Spleen (tissue), 11 donors: ENCODE measurements around the gene CCNI2. TPM values are rescaled to one million over a fixed set of nuclear protein-coding genes. Genes with fewer than 3 reads are reported as not detected.

Experiments
- DNase-seq: peaks from one replicate; pipeline ENCODE4 v3.0.0-alpha.2; 2020
- H3K27ac ChIP-seq, 8 donors: fragments of 200-600 bp; sonication (generic) in 7 of 8; 1 replicate in 4 of 8; 2 replicates in 4 of 8; pipeline versions ENCODE4 v1.5.0 to v1.8.0; 2016 to 2021; ENCODE audit warnings: inconsistent platforms in 4 of 8, mild to moderate bottlenecking in 4 of 8, moderate library complexity in 1 of 8
- H3K27me3 ChIP-seq, 7 donors: fragments of 200-600 bp; sonication (generic) in 6 of 7; replicated peaks in 1 of 7; 1 replicate in 4 of 7; 2 replicates in 3 of 7; pipeline versions ENCODE4 v1.5.0 to v1.8.0; 2016 to 2021; ENCODE audit warnings: inconsistent platforms in 3 of 7, mild to moderate bottlenecking in 1 of 7
- H3K36me3 ChIP-seq, 6 donors: fragments of 200-600 bp; sonication (generic) in 5 of 6; 1 replicate in 4 of 6; 2 replicates in 2 of 6; pipeline versions ENCODE4 v1.5.0 to v1.8.0; 2016 to 2021; ENCODE audit warnings: inconsistent platforms in 2 of 6
- H3K4me1 ChIP-seq, 6 donors: fragments of 200-600 bp; sonication (generic) in 5 of 6; 1 replicate in 3 of 6; 2 replicates in 3 of 6; pipeline versions ENCODE4 v1.5.0 to v1.8.0; 2016 to 2021; ENCODE audit warnings: inconsistent platforms in 3 of 6
- H3K4me3 ChIP-seq, 8 donors: fragments of 200-600 bp; sonication (generic) in 7 of 8; 1 replicate in 4 of 8; 2 replicates in 4 of 8; pipeline versions ENCODE4 v1.5.0 to v1.8.0; 2016 to 2021; ENCODE audit warnings: inconsistent platforms in 4 of 8, mild to moderate bottlenecking in 4 of 8, moderate library complexity in 2 of 8
- H3K9me3 ChIP-seq, 8 donors: fragments of 200-600 bp; sonication (generic) in 7 of 8; 1 replicate in 4 of 8; 2 replicates in 4 of 8; pipeline versions ENCODE4 v1.5.0 to v1.8.0; 2016 to 2021; ENCODE audit warnings: inconsistent platforms in 4 of 8
- CTCF ChIP-seq, 11 experiments: fragments of 200-600 bp in 7 of 11; fragments of 450-650 bp in 4 of 11; sonication (generic) in 4 of 11; IDR thresholded peaks in 8 of 11; conservative IDR thresholded peaks in 3 of 11; 1 replicate in 7 of 11; 2 replicates in 4 of 11; pipeline versions ENCODE4 v1.4.0 to v1.8.0; 2016 to 2021; ENCODE audit warnings: antibody characterized with exemption in 11 of 11, inconsistent platforms in 4 of 11, mild to moderate bottlenecking in 1 of 11
- POLR2A ChIP-seq, 3 donors: fragments of 450-650 bp; IDR thresholded peaks; one replicate each; pipeline ENCODE4 v1.5.1; 2017; ENCODE audit warnings: antibody characterized with exemption in 3 of 3, mild to moderate bottlenecking in 1 of 3
- POLR2AphosphoS5 ChIP-seq, 3 donors: sonication (generic); formaldehyde crosslinking; IDR thresholded peaks; one replicate each; pipeline ENCODE4 v1.5.1; 2017; ENCODE audit warnings: antibody characterized with exemption in 3 of 3
- WGBS, 5 donors: extraction: QIAGEN DNeasy Blood & Tissue Kit in 3 of 5; methylation state at CpG; one replicate each; pipeline versions ENCODE4 v1.1.5 to v1.1.7; 2013 to 2018; 5-methylcytosine and 5-hydroxymethylcytosine counted together
- intact Hi-C: fragments of 100-400 bp; cut with DNase I; formaldehyde crosslinking; loops from one replicate; pipeline ENCODE4 v1.15.0; 2023; ENCODE audit warnings: low total_unique reads
- polyA plus RNA-seq, 3 donors: library from polyadenylated mRNA; stranded (reverse); fragments of 200-250 nt; gene quantifications; one replicate each; pipeline ENCODE4 v1.2.1, GENCODE V29; 2013
- total RNA-seq, 7 donors: library from RNA; depleted of rRNA in 3 of 7; stranded (reverse); fragments of >200 nt in 3 of 7; fragmentation: NEBNext Ultra II Directional in 4 of 7; extraction: Animal tissue kit (Norgen Biotek cat#: 25700) in 4 of 7; gene quantifications; one replicate each; pipeline versions ENCODE4 v1.1.0 to v1.2.1, GENCODE V29; 2016 to 2021
- donor health status: healthy with polysubstance abuse.
- donor health status: DM: no; HTN: no; CAD: no; lungs with moderate emphysema.
- donor health status: DM: no; HTN: no; CAD: no.
- donor health status: Bipolar disorder and iron deficiency.
- donor health status: healthy.
- donor health status: DM: no; HTN: no; CAD: no.
- donor health status: DM: yes; HTN: yes; CAD: no.

The CCNI2 gene
- total and polyA plus RNA-seq, 10 donors = 0.19 to 5.2 (median 0.98) TPM

- H3K27me3 ChIP-seq = peaks cover 0 to 38% (median 11%) of the 10 kb centered on the region in 7 donors
- no peaks in the 10 kb centered on the region for H3K9me3 ChIP-seq
- peaks cover 4 to 62% (median 31%) of the 10 kb centered on the region in 6 donors for H3K4me1 ChIP-seq
- TF ChIP-seq CTCF (IDR thresholded peaks at IDR 0.05 in 8 of 11, conservative IDR thresholded peaks at IDR 0.05 in 3 of 11) = no peak
- TF ChIP-seq POLR2AphosphoS5 (IDR thresholded peaks at IDR 0.05) = no peak
- no peak for TF ChIP-seq POLR2A (IDR thresholded peaks at IDR 0.05)
- intact Hi-C loops = no loop called here
- no peaks in the 10 kb centered on the region for H3K36me3 ChIP-seq
- 85 to 97% (median 95%) methylated on average over 5 of the region's 5 CpGs for WGBS, 5 donors
- DNase-seq = no peak
- H3K4me3 ChIP-seq = no peak overlapping the region
- H3K27ac ChIP-seq = no peak overlapping the region
Observed at GRCh38 chr5:132774896-132775295, 27.7 kb downstream of the CCNI2 start.

DNA sequence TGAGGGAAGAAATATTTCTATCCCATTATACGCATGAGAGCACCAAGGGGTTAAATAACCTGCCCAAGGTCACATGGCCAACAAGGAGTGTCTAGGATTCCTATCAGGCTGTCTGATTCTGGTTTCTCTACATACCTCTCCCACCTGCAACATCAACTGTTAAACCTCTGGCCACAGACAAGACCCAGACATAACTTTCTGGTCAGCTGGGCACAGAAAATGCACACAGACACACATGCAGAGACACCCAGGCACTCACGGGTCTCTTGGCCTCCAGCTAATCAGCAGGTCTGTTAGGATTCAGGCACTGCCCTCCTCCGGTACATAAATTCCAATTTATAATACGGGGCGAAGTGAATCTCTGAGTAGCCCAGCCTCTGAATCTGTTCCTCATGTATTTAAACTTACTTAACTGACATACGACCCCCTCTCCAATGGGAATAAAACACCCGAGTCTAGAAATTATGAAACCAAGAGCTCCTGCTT is 28.3 kb downstream of the CCNI2 start:
- no peak for DNase-seq
- no peak for TF ChIP-seq POLR2AphosphoS5 (IDR thresholded peaks at IDR 0.05)
- no peak for TF ChIP-seq CTCF (IDR thresholded peaks at IDR 0.05 in 8 of 11, conservative IDR thresholded peaks at IDR 0.05 in 3 of 11)
- no peak for TF ChIP-seq POLR2A (IDR thresholded peaks at IDR 0.05)
- 71 to 84% (median 77%) methylated on average over 7 of the region's 7 CpGs for WGBS, 5 donors
- no peak overlapping the region for H3K27ac ChIP-seq
- peaks cover 1 to 58% (median 31%) of the 10 kb centered on the region in 6 donors for H3K4me1 ChIP-seq
- H3K4me3 ChIP-seq = peak overlapping the region in 3 of 8 donors; percentile 73 to 94 (median 79)
- H3K9me3 ChIP-seq = no peaks in the 10 kb centered on the region
- H3K27me3 ChIP-seq = peaks cover 0 to 41% (median 11%) of the 10 kb centered on the region in 7 donors
- no peaks in the 10 kb centered on the region for H3K36me3 ChIP-seq
- intact Hi-C loops = no loop called here

GRCh38 chr5:132776131-132776937 is 29.1 kb downstream of the CCNI2 start:
- WGBS, 5 donors = 6 to 24% (median 16%) methylated on average over 21 to 39 of the region's 39 CpGs
- no peaks in the 10 kb centered on the region for H3K36me3 ChIP-seq
- DNase-seq = no peak
- TF ChIP-seq POLR2AphosphoS5 (IDR thresholded peaks at IDR 0.05) (no peak), POLR2A (IDR thresholded peaks at IDR 0.05) (no peak), CTCF (IDR thresholded peaks at IDR 0.05 in 8 of 11, conservative IDR thresholded peaks at IDR 0.05 in 3 of 11) (no peak)
- peaks cover 0 to 51% (median 31%) of the 10 kb centered on the region in 6 donors for H3K4me1 ChIP-seq
- no peaks in the 10 kb centered on the region for H3K9me3 ChIP-seq
- intact Hi-C loops = no loop called here
- H3K4me3 ChIP-seq = peak overlapping the region; percentile 50 to 94 (median 72)
- H3K27ac ChIP-seq = peak overlapping the region in 7 of 8 donors; percentile 49 to 82 (median 71)
- peaks cover 0 to 41% (median 11%) of the 10 kb centered on the region in 7 donors for H3K27me3 ChIP-seq

DNA sequence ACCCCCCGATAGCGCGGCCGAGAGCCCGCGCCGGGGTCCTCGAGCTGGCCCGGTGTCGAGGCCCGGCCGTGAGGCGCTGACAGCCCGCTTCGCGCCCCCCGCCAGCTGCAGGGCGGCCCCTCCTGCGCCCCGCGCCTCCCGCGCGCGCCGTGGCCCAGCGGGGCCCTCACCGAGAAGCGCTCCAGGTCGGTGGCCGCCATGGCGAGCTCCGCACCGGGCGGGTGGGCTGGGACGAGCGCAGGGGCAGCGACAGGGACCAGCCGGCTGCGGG is 29.6 kb downstream of the CCNI2 start:
- H3K4me1 ChIP-seq = peaks cover 0 to 46% (median 32%) of the 10 kb centered on the region in 6 donors
- H3K27me3 ChIP-seq = peaks cover 0 to 43% (median 11%) of the 10 kb centered on the region in 7 donors
- TF ChIP-seq POLR2A (IDR thresholded peaks at IDR 0.05) = no peak
- TF ChIP-seq POLR2AphosphoS5 (IDR thresholded peaks at IDR 0.05) = no peak
- TF ChIP-seq CTCF (IDR thresholded peaks at IDR 0.05 in 8 of 11, conservative IDR thresholded peaks at IDR 0.05 in 3 of 11) = no peak
- intact Hi-C loops = no loop called here
- no peak for DNase-seq
- peak overlapping the region in 7 of 8 donors; percentile 49 to 82 (median 71) for H3K27ac ChIP-seq
- no peaks in the 10 kb centered on the region for H3K9me3 ChIP-seq
- 0 to 1% (median 1%) methylated on average over 11 to 40 of the region's 40 CpGs; no CpG with 5 or more reads in 2 of the 5 donors for WGBS, 5 donors
- no peaks in the 10 kb centered on the region for H3K36me3 ChIP-seq
- H3K4me3 ChIP-seq = peak overlapping the region; percentile 50 to 94 (median 72)
